ENCODE measurements around the gene PHTF1.

The PHTF1 gene

GRCh38 chr1:113683384-113684152 is 75.7 kb downstream of the PHTF1 start:
- POLR2A ChIA-PET (ENCODE audit: low non-redundant PET) = no interaction called here
- CTCF ChIA-PET = no interaction called here
- no peak overlapping the region for H3K27ac ChIP-seq
- no peak for DNase-seq (ENCODE audit: low spot score)
- TF ChIP-seq CTCF (conservative IDR thresholded peaks at IDR 0.05; ENCODE audit: low read depth) = no peak

- ChIA-PET CTCF (interaction anchor here (1.2 kb wide), 1 partner anchor 609 kb away, joined by 5 read pairs; the partner anchor contains the start of gene LRIG2), POLR2A (ENCODE audit: low non-redundant PET) (no interaction called here)
- no peak overlapping the region for H3K27ac ChIP-seq
- no peak for TF ChIP-seq CTCF (conservative IDR thresholded peaks at IDR 0.05; ENCODE audit: low read depth)
- DNase-seq (ENCODE audit: low spot score) = no peak
These were observed 77.5 kb downstream of the PHTF1 start for GRCh38 chr1:113681596-113682337.

- no peak overlapping the region for H3K27ac ChIP-seq
- CTCF ChIA-PET = interaction anchor here (0.6 to 1.3 kb wide), 4 partner anchors 484 to 605 kb away, joined by 3 to 4 read pairs (median 4); partner anchors contain the start of gene LRIG2
- no peak for DNase-seq (ENCODE audit: low spot score)
- POLR2A ChIA-PET (ENCODE audit: low non-redundant PET) = no interaction called here
- peak; percentile 14; the same call in 1 of the 2 replicates for TF ChIP-seq CTCF (conservative IDR thresholded peaks at IDR 0.05; ENCODE audit: low read depth)
These were observed 81.2 kb downstream of the PHTF1 start for GRCh38 chr1:113678159-113678469.

- CTCF ChIA-PET = interaction anchor here (0.6 to 1.7 kb wide), 7 partner anchors 435 to 869 kb away, joined by 3 to 4 read pairs (median 3); partner anchors contain the start of gene LRIG2
- H3K27ac ChIP-seq = no peak overlapping the region
- DNase-seq (ENCODE audit: low spot score) = peak; percentile 56
- POLR2A ChIA-PET (ENCODE audit: low non-redundant PET) = no interaction called here
- peak; percentile 61 for TF ChIP-seq CTCF (conservative IDR thresholded peaks at IDR 0.05; ENCODE audit: low read depth)
These were observed 81.8 kb downstream of the PHTF1 start for GRCh38 chr1:113677250-113678158.

GRCh38 chr1:113676524-113676923 is 82.8 kb downstream of the PHTF1 start:
- DNase-seq (ENCODE audit: low spot score) = no peak
- ChIA-PET CTCF (interaction anchor here (0.6 to 1.7 kb wide), 3 partner anchors 434 to 868 kb away, joined by 3 to 4 read pairs (median 3); partner anchors contain the start of gene LRIG2), POLR2A (ENCODE audit: low non-redundant PET) (no interaction called here)

More at GRCh38 chr1:113676524-113676923, 82.8 kb downstream of the PHTF1 start:
- no peak overlapping the region for H3K27ac ChIP-seq
- no peak for TF ChIP-seq CTCF (conservative IDR thresholded peaks at IDR 0.05; ENCODE audit: low read depth)

All from RWPE1 (cell line).